GM19467 (cell line): ENCODE data around the gene UBE2O.
"Not testable (repeated sequence)": the region's sequence is repeated elsewhere in the genome, so short reads cannot be mapped to it uniquely, and the experiment has no call there.

ENCODE experiments used
- ATAC-seq: cut with Tn5 transposase; IDR thresholded peaks from one replicate; pipeline ENCODE4 v1.9.1; 2021; ENCODE audit warnings: mild to moderate bottlenecking, moderate library complexity; ENCODE audit not compliant: unreplicated experiment

UBE2O gene

GRCh38 chr17:76381633-76382350 lies 71.2 kb downstream of the UBE2O start:
- no peak for ATAC-seq

- ATAC-seq = no peak
These were observed 73.1 kb downstream of the UBE2O start for GRCh38 chr17:76379646-76380376.

- no peak for ATAC-seq
These were observed 73.7 kb downstream of the UBE2O start for GRCh38 chr17:76379275-76379641.

DNA sequence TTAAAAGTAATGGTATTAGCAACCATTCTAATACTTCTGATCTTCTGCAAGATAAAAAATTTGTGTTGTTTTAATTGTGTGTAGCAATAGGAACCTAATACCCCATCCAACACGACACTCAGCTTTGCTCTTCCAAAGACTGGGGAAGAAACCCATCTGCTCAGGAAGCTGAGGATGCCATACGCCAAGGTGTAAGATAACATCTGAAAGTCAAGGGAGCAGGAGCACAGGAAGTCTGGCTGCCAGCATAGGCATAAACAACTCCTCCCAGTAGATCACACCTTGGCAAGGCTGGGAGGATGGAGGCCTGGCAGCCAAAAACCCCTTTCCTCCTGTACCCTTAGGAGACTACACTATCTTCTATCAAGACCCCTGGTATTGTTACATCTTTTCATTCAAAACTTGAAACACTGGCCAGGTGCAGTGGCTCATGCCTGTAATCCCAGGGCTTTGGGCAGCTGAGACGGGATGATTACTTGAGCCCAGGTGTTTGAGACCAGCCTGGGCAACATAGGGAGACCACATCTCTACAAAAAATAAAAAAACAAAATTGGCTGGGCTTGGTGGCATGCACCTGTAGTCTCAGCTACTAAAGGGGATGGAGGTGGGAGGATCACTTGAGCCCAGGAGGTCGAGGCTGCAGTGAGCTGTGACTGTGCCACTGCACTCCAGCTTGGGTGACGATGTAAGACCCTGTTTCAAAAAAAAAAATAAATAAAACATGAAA lies 74.2 kb downstream of the UBE2O start:
- no peak for ATAC-seq

GRCh38 chr17:76376318-76377133 lies 76.4 kb downstream of the UBE2O start:
- no peak for ATAC-seq

GRCh38 chr17:76371656-76372628 lies 81.0 kb downstream of the UBE2O start:
- ATAC-seq = no peak

DNA sequence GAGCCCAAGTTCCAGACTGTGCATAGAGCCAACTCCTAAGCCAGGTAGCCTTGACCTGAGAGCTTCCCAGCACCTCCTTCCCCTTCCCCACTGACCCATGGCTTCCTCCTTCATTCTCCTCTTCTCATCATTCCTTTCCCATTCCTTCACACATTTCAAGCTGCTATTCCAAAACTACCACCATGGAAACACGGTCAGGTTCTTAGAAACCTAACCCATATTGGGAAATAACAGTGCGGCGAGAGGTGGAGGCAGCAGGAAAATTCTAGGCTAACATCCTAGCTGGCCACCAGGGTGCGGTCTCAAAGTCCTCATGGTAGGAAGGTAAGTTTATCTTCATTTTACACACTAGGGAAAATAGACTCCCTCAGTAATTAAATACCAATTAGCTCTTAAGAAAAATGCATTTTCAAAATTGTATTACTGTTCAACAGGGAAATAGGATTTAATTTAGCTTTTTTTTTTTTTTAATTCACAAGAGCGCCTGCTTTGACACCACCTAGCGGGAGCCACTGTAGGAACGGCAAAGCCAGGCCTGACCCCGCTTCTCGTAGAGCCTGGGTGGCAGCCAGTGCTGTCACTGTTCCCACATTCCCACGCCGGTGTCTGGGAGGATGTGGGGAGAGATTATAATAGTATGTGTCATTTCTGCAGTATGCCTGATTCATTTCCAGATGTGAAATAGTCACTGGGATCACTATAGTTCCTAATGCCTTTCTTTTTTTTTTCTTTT lies 82.5 kb downstream of the UBE2O start:
- ATAC-seq = no peak

- no peak for ATAC-seq
These were observed 83.1 kb downstream of the UBE2O start for GRCh38 chr17:76369804-76370203.

- no peak for ATAC-seq
These were observed 83.6 kb downstream of the UBE2O start for GRCh38 chr17:76369379-76369778.

GRCh38 chr17:76368545-76368944 lies 84.4 kb downstream of the UBE2O start:
- no peak for ATAC-seq

DNA sequence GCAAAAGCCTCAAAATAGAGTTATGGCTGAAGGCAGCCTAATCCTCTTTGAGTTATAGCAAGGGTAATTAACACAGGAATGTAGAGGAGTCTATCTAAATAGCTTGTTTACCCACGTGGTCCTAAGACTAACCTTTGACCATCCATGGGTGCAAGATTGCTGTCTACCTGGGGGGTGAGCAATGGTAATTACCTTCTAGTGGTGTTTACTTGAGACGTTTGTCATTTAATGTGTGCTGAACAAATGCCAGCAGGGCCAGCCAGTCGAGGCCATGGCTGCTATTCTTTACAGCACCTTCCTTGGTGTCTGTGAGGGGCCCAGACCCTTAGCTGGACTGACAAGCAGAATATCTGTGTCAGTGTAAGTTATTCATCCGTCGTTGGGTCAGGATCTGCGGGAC lies 85.3 kb downstream of the UBE2O start:
- no peak for ATAC-seq

DNA sequence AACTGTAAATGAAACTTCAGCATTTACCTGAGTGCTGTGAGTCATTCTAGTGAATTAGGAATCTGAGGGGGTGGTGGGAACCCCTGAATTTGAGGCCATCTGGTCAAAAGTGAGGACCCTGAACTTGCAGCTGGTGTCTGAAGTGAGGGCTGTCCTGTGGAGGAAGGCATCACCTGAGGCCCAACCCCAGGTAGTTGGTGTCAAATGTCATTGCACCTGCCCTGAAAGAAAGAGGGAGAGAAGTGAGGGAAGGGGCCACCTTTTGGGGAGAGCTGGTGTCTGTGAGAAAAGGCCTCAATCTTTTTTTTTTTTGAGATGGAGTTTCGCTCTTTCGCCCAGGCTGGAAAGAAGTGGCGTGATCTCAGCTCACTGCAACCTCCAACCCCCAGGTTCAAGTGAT lies 86.7 kb downstream of the UBE2O start:
- no peak for ATAC-seq

- ATAC-seq = no peak
These were observed 87.6 kb downstream of the UBE2O start for GRCh38 chr17:76365256-76365903.

DNA sequence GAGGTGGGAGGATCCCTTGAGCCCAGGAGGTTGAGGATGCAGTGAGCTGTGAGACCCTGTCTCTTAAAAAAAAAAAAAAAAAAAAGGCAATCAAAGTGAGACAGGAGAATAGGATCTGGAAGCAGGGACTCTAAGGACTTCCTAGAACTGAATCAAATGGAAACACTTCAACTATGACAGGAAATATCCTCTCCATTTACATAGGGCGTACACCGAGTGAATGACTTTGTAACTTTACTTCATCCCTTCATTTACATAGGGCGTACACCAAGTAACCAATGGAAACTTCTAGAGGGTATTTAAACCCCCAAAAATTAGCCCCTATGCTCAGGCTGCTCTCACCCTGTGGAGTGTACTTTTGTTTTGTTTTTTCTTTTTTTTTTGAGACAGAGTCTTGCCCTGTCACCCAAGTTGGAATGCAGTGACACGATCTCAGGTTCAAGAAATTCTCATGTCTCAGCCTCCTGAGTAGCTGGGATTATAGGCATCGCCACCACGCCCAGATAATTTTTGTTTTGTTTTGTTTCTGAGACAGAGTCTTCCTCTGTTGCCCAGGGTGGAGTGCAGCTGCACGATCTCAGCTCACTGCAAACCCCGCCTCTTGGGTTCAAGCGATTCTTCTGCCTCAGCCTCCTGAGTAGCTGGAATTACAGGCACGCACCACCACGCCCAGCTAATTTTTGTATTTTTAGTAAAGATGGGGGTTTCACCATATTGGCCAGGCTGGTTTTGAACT lies 89.7 kb downstream of the UBE2O start:
- ATAC-seq = no peak

GRCh38 chr17:76360461-76360860 lies 92.5 kb downstream of the UBE2O start:
- ATAC-seq = no peak

DNA sequence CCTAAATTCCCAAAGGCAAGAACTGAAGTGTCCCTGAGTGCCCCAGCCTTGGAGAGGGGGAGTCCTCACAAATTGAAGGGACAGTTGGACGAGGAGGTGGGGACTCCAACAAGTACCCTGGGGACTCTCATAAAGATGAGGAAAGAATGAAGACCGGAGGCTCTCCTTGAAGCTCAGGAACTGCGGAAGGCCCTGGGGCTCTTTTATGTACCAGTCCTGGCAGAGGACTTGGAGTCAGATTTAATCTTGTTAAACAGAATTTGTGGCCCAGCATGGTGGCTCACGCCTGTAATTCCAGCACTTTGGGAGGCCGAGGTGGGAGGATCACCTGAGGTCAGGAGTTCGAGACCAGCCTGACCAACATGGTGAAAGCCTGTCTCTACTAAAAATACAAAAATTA lies 93.2 kb downstream of the UBE2O start:
- ATAC-seq = not testable (repeated sequence)

DNA sequence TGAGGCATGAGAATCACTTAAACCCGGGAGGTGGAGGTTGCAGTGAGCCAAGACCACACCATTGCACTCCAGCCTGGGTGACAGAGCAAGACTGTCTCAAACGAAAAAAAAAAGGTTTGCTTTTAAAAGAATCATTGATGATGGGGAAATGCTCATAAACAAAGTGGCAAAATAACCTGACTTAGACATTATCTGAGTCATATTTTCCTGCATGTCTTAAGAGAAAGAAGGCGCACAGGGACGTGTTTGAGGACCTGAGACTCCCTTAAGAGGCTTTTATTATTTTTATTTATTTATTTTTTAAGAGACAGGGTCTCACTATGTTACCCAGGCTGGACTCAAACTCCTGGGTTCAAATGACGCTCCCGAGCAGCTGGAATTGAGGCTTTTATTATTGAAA lies 93.6 kb downstream of the UBE2O start:
- ATAC-seq = no peak

GRCh38 chr17:76357597-76358158 lies 95.3 kb downstream of the UBE2O start:
- no peak for ATAC-seq
